Parathyroid adenoma (tissue), 2 donors: ENCODE data around the gene DPYSL4.

Experiments
- H2AFZ ChIP-seq: fragments of 300-600 bp; sonication (generic); one replicate; pipeline ENCODE4 v1.7.0; 2017; ENCODE audit warnings: antibody characterized with exemption, mild to moderate bottlenecking
- H3K27ac ChIP-seq: fragments of 300-600 bp; sonication (generic); one replicate; pipeline ENCODE4 v1.7.0; 2017
- H3K27me3 ChIP-seq: fragments of 300-600 bp; sonication (generic); one replicate; pipeline ENCODE4 v1.7.0; 2017; ENCODE audit warnings: low read length; ENCODE audit not compliant: control insufficient read depth, insufficient read depth
- H3K36me3 ChIP-seq: fragments of 300-600 bp; sonication (generic); one replicate; pipeline ENCODE4 v1.7.0; 2017; ENCODE audit warnings: low read length; ENCODE audit not compliant: control insufficient read depth, insufficient read depth
- H3K4me1 ChIP-seq: fragments of 300-600 bp; sonication (generic); one replicate; pipeline ENCODE4 v1.7.0; 2017; ENCODE audit warnings: control low read depth
- H3K4me2 ChIP-seq: fragments of 300-600 bp; sonication (generic); one replicate; pipeline ENCODE4 v1.7.0; 2017; ENCODE audit warnings: low read length
- H3K4me3 ChIP-seq: fragments of 300-600 bp; sonication (generic); one replicate; pipeline ENCODE4 v1.7.0; 2017; ENCODE audit warnings: low read depth, low read length
- H3K79me2 ChIP-seq: fragments of 300-600 bp; sonication (generic); one replicate; pipeline ENCODE4 v1.7.0; 2017; ENCODE audit warnings: control low read depth
- H3K9ac ChIP-seq: fragments of 300-600 bp; sonication (generic); one replicate; pipeline ENCODE4 v1.7.0; 2017; ENCODE audit warnings: mild to moderate bottlenecking
- H3K9me3 ChIP-seq: fragments of 300-600 bp; sonication (generic); one replicate; pipeline ENCODE4 v1.7.0; 2017; ENCODE audit warnings: low read length; ENCODE audit not compliant: control insufficient read depth
- CTCF ChIP-seq: fragments of 300-600 bp; sonication (generic); IDR thresholded peaks from one replicate; pipeline ENCODE4 v1.7.0; 2017; ENCODE audit warnings: antibody characterized with exemption, mild to moderate bottlenecking
- donor health status: primary hyperparathyroidism.

The DPYSL4 gene

GRCh38 chr10:132247943-132248342 is 61.2 kb downstream of the DPYSL4 start:
- Histone ChIP-seq H3K9me3 (no peaks in the 10 kb centered on the region), H2AFZ (no peak overlapping the region), H3K4me1 (no peaks in the 10 kb centered on the region), H3K27ac (no peak overlapping the region), H3K9ac (no peak overlapping the region), H3K4me3 (no peak overlapping the region), H3K4me2 (no peak overlapping the region), H3K27me3 (no peaks in the 10 kb centered on the region), H3K36me3 (no peaks in the 10 kb centered on the region), H3K79me2 (no peaks in the 10 kb centered on the region)
- TF ChIP-seq CTCF = no peak

GRCh38 chr10:132248455-132249225 is 61.9 kb downstream of the DPYSL4 start:
- Histone ChIP-seq H3K4me3 (no peak overlapping the region), H3K9ac (no peak overlapping the region)

GRCh38 chr10:132249226-132249724 is 62.5 kb downstream of the DPYSL4 start:
- no peaks in the 10 kb centered on the region for H3K27me3 ChIP-seq
- H3K36me3 ChIP-seq = no peaks in the 10 kb centered on the region
- no peak overlapping the region for H3K4me3 ChIP-seq
- no peak overlapping the region for H3K9ac ChIP-seq
- TF ChIP-seq CTCF = no peak
- no peak overlapping the region for H3K4me2 ChIP-seq
- no peaks in the 10 kb centered on the region for H3K79me2 ChIP-seq
- no peak overlapping the region for H3K27ac ChIP-seq
- H3K4me1 ChIP-seq = no peaks in the 10 kb centered on the region
- H3K9me3 ChIP-seq = no peaks in the 10 kb centered on the region
- no peak overlapping the region for H2AFZ ChIP-seq

More at GRCh38 chr10:132248455-132249225, 61.9 kb downstream of the DPYSL4 start:
- H3K9me3 ChIP-seq = no peaks in the 10 kb centered on the region
- H3K27me3 ChIP-seq = no peaks in the 10 kb centered on the region
- H3K4me2 ChIP-seq = peak overlapping the region; percentile 35
- H3K27ac ChIP-seq = no peak overlapping the region
- peak overlapping the region; percentile 29 for H2AFZ ChIP-seq
- H3K79me2 ChIP-seq = no peaks in the 10 kb centered on the region
- no peak for TF ChIP-seq CTCF
- no peaks in the 10 kb centered on the region for H3K36me3 ChIP-seq
- no peaks in the 10 kb centered on the region for H3K4me1 ChIP-seq

GRCh38 chr10:132249824-132250375 is 63.2 kb downstream of the DPYSL4 start:
- Histone ChIP-seq H3K4me2 (no peak overlapping the region), H3K27me3 (no peaks in the 10 kb centered on the region), H3K36me3 (no peaks in the 10 kb centered on the region), H2AFZ (no peak overlapping the region), H3K4me3 (no peak overlapping the region), H3K9me3 (no peaks in the 10 kb centered on the region), H3K27ac (no peak overlapping the region), H3K4me1 (no peaks in the 10 kb centered on the region), H3K79me2 (no peaks in the 10 kb centered on the region), H3K9ac (no peak overlapping the region)
- no peak for TF ChIP-seq CTCF
